Pons (tissue), 1 donor: Measurements from ENCODE around the gene PAQR4.

Experiments
- DNase-seq: peaks from one replicate; pipeline ENCODE4 v3.0.0-alpha.2; 2016; ENCODE audit warnings: low spot score

The PAQR4 gene

DNA sequence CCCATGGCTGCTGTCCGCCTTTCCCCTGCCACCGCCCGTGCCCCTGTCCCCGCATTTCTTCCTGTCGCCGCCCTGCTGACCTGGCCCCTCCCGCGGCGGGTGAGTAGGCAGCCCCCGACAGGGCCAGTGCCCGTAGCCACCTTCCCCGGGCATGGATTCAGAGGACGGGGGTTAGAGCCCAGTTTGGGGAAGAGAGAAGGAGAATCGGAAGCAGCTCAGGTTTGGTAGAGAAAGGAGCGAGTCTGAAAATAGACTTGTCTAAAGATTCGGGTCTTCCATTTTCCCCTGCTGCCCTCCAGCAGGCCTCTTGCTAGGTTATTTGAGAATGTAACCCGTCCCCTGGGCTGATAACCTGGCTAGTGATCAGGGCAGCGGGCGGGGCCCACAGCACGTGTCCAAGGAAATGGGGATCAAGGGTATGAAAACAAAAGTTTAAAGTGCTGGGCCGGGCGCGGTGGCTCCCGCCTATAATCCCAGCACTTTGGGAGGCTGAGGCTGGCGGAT lies 35.7 kb downstream of the PAQR4 start:
- DNase-seq, result no peak

DNA sequence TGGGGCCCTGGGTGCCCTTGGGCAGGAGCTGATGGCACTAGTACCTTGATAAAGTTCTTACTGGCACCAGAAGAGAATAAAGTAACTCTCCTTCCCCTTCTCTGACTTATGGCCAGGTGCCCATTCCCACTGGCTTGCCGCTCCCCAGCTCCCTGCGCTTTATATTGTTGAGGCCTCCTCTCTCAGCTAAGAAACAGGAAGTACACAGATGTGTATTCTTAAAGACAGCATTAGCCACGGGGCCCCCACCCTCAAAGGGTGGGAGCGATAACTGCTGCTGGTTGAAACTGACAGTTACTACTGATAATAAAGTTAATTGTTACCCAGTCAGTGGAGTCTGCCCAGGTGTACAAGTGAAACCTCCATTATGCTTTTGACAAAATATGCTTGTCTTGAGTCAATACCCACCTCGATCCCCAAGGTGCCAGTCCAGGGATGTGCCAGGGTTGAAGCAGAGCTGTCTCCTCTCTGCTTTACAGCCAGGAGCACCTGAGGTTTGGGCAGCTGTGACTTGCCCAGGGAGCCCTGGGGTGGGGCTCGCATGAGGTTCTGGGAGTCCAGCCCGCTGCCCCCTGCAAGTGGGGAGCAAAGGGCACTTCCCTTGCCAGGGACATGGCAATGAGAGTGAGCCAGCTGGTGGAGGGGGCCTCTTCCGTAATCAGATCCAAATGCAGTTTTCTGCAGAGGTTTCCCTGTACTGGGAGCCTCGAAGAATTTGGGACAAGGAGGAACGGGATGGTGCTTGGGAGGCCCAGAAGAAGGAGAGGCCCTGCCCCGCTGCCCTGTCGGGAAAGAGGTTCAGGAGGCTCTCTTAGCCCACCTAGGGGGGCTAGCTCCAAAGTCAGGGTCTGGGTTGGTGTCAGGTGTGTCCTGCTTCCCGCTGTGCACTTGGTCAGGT lies 38.2 kb downstream of the PAQR4 start:
- DNase-seq, result no peak

DNA sequence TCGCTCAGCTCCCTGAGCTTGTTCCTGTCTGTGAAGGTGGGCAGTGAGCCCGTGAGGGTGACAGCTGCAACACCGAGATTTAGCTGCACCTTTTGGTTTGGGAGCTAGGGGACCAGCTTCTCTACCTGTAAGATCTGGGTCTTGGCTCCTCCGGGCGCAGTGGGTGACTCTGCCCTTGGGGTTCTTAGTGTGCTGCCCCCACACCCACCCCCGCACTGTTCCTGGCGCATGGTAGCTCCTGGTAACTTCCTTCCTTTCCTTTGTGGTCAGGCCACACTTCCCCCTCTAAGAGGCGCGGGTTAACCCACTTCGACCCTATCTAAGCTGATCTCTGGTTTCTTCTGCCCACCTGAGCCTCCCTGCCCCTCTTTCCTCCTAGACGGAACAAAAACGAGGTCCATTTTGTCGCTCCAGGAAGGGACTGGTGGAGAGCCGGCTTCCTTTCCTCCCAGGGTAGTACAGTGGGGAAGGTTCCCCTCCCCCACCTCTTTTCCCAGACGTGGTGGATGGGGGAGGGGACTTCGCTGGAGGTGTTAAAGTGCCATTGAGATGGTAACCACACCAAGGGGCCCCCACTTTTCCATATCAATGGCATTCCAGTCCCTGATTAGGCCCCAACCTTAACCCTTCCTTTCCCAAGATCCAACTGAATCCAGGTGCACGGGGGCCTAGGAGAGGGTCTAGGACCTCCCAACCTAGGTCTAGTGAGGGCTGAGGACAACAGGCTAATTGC lies 39.0 kb downstream of the PAQR4 start:
- no peak for DNase-seq

DNA sequence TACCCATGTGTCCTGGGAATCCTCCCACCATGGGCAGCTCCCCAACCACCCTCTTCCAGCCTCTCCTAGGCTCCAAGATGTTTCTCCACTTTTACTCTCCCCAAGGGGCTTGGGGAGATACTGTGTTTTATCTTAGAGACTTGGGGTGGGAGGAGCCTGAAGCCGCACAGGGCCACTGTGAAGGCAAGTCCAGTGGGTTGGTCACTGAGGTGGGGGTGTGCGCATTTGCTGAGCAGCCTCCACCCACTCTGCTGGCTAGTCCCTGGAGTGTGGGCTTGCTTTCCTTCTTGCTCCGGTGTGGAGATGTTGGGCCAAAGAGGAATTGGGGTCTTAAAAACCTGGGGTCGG lies 39.5 kb downstream of the PAQR4 start:
- no peak for DNase-seq

DNA sequence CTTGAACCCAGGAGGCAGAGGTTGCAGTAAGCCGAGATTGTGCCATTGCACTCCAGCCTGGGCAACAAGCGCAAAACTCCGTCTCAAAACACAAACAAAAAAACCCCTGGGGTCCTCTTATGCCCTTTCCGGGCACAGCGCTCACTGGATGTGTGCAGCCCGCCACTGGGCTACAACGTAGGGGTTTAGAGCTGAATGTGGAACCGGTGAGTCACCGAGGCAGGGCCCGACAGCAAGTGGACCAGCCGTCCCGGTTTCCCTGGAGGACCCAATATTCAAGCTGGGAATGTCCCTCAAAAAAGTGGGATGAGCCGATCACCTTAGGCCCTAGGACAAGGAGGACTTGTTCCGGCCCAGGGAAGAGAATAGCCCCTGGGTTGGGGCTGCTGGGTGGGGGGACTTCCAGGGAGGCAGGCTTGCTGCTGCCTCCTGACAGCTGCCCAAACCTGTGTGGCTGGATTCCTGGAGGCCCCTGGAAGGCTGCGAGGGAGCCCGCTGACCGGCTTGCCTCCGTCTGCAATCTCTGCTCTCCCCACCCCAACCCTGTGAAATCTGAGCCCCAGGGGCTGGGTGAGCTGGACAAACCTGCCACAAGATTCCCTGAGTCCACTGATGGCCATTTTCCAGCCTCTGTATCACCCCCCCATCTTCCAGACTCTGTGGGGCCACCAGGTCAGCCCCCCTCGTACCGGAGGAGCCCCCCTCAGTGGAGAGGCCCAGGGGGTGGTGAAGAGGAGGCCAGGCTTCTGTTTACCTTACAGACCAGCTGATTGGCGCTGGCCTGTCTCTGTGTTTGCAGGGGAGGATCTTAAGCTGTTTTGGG lies 40.6 kb downstream of the PAQR4 start:
- DNase-seq, result no peak

DNA sequence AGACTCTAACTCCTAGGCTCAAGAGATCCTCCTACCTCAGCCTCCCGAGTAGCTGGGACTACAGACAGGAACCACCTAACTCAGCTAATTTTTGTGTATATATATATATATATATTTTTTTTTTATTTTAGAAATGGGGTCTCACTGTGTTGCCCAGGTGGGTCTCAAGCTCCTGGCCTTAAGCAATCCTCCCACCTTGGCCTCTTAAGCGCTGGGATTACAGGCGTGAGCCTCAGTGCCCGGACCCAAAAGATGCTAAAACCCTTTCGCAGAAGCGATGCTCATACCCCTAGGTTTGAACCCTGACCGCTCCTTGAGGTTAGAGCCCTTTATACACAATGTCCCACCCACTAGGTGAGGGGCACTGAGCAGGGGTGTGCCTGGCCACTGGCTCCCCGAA lies 41.4 kb downstream of the PAQR4 start:
- DNase-seq, result no peak

DNA sequence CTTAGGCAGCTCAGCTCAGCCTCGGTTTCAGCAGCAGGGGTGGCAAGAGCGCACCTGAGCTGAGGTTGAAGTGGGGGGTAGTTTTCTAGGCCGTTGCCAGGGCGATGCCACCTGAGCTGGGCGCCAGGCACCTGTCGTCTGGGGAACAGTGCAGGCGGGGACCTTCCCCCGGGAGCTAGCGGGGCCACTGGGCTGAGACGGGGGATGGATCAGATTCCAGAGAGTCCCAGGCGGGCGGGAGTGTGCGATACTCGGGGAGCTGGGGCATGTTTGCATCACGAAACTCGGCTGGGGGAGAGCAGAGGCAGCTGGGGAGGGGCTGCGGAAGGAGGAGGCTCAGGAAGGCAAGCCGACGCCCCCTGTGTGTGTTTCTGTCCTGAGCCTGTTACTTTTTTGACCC lies 43.1 kb downstream of the PAQR4 start:
- DNase-seq, result no peak

DNA sequence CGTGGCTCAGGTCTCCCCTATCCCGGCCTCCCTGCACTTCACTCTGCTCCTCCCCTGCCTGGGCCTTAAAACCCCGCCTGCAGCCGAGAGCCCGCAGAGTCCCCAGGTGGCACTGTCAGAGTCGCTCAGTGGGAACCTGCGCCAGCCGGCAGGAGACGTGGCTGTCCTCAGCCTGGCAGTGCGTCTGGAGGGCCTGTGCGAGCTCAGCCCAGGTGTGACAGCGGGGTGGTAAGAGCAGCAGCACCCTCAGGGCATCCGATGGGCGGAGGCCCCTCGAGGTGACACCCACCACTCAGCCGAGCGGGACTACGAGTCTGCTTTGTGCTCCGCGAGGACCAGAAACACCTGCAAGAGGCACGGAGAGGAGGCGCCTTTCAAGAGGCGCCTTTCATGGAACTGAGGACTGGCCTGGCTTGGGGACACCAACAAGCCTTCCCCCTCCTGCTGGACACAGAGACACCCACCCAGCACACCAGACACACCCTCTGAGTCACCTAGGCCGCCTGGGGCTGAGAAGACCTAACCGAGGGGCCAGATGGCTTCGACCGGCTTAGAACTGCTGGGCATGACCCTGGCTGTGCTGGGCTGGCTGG lies 43.8 kb downstream of the PAQR4 start, which contains the start of gene CLDN9:
CLDN9 (plus strand) TSS at position 96 of the 593 bp plus-strand sequence; CDS start at position 536, 440 bp downstream.
- DNase-seq, result no peak

DNA sequence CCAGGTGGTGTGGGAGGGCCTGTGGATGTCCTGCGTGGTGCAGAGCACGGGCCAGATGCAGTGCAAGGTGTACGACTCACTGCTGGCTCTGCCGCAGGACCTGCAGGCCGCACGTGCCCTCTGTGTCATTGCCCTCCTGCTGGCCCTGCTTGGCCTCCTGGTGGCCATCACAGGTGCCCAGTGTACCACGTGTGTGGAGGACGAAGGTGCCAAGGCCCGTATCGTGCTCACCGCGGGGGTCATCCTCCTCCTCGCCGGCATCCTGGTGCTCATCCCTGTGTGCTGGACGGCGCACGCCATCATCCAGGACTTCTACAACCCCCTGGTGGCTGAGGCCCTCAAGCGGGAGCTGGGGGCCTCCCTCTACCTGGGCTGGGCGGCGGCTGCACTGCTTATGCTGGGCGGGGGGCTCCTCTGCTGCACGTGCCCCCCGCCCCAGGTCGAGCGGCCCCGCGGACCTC lies 44.4 kb downstream of the PAQR4 start:
- DNase-seq, result no peak

DNA sequence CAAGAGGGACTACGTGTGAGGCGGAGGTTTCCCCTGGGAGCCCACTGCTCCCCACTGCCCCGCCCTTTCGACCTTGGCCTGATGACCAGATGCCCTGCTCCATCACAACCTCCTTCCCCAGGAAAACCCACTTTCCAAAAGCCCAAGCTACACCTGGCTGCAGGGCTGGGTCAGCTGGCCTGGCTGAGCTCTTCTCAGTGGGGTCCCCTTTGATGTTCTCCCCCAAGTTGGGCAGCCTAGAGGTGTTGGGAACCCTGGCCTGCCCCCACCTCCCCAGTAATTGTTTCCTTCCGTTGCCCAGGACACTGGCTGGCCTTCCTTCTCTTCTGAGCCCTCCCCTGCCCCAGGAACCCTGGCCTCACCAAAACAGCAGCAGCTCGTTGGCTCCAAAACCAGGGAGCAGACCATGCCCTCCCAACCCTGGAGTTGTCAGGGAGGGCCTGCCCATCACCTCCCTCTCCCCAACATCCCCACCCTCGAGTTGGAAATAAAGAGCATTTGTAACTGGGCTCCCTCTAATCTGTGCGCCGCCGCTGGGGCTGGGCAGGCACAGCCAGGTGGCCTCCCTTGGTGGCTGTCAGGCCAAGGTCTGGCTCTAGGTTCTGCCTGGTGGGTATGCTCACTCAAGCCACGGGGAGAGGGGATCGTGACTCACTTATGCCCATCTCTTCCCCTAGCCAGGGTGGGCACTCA lies 45.0 kb downstream of the PAQR4 start:
- no peak for DNase-seq

DNA sequence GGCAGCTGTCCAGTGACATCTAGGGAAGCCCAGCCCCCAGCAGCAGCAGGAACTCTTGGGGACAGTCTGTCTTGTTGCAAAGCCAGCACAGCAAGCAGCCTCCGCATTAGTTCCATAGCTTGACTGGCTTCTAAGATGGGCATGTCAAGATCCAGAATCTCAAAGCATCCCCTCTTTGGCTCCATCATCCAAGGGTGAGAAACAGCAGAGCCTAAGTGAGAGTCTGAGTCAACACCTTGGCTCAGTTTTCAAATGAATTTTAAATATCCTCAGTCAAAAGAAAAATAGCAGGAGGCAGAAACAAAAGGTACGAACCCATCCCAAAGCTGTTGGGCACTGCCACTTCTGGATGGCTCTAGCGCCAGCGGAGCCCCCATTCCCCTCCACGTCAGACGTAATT lies 45.8 kb downstream of the PAQR4 start:
- no peak for DNase-seq

DNA sequence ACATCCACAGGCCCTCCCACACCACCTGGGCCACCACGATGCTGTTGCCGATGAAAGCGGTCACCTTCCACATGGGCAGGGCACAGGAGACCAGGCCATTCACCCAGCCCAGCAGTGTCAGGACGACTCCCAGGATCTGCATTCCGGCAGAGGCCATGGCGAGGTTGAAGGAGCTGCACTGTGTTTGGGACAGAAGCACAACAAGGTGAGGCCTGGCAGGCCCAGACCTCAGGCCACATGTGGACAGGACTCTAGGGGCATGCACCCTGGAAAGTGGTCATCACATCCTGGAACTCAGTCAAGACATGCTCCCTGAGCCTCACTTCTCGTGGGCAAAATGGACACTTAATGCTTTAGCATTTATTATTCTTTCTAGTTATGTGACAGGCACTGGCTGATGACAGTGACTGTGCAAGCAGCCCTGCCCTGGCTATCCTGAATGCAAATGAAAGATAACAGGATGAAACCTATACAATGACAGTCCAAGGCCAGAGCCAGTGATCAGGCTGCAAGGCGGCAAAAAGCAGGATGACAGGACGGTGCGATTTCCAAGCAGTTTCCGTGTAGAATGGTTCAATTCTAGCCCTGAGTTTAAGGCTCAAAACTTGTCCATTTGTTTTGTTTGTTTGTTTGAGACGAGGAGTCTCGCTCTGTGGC lies 46.8 kb downstream of the PAQR4 start:
- DNase-seq, result no peak

DNA sequence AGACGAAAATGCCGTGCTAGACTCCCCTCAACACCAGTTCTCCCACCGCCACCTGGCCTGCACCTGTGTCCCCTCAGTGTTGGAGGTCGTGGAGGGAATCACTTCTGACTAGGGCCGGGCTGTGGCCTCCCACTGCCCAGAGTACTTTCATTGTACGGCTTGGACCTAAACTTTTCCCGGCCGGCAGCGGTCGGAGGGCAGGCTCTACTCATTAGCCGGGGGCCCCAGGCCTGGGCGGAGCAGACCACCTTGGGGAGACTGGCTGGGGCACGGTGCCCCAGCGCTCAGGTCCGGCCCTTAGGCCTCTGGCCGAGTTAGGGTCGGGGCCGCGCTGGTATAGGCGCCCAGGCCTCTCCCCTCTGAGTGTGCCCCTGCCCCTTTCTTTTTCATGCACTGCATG lies 48.2 kb downstream of the PAQR4 start:
- no peak for DNase-seq

DNA sequence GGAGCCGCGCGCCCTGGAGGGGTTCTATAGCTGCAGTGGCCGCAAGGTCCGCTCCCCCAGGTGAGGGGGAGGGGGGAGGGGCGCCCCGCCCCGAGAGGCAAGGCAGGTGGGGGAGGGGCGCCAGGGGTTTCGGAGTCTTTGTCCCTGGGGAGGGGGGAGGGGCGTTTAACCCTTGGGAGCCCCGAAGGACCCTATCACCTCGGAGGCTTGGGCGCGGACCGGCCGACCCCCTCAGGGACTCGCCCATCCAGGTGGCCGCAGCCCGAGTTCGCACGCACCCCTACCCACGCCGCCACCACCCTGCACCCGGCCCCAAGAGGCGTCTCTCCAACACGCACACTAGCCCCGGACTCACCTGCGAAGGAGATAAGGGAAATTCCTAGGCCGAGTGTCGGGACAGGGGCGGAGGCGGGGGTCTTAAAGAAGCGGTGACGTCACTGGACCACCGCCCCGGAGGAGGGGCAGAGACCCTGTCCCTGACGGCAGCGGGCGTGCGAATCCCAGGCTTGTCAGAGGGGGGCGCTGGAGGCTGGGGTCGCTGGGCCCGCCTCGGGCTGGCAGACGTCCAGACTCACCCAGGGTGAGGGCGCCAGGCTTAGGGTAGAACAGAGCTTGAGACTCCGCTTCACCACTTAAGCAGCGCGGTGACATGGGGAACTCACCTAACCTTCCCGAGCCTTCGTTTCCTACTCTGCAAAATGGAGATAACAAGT lies 48.8 kb downstream of the PAQR4 start, which contains the start of gene CLDN6:
CLDN6 (minus strand) TSS at position 390 of the 713 bp plus-strand sequence. CDS start 2,162 bp downstream, outside the sequence.
- DNase-seq, result no peak

DNA sequence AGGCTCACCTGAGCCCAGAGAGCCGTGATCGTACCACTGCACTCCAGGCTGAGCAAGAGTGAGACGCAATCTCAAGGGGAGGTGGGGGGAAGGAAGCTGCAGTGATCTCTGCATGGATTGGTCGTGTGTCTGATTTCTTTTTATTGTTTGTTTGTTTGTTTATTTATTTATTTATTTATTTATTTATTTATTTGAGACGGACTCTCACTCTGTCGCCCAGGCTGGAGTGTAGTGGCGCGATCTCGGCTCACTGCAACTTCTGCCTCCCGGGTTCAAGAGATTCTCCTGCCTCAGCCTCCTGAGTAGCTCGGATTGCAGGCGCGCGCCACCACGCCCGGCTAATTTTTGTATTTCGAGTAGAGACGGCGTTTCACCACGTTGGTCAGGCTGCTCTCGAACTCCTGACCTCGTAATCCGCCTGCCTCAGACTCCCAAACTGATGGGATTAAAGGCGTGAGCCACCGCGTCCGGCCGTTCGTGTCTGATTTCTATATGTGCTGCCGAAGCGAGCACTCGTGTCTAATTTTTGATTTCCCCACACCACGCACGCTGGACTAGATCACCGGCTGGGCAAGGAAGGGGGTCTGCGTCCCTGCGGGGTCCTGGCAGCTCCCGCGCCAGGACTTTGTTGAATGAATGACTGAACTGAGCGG lies 50.6 kb downstream of the PAQR4 start:
- no peak for DNase-seq

DNA sequence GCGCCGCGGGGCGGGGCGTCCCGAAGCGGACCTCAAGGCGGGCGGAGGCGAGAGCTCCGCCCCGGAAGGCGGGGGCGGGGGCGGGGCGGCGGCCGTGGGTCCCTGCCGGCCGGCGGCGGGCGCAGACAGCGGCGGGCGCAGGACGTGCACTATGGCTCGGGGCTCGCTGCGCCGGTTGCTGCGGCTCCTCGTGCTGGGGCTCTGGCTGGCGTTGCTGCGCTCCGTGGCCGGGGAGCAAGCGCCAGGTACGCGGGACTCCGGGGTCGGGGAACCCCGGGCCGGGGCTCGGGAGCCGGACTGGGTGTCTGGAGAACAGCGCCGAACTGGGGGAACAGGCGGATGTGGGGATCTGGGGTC lies 51.1 kb downstream of the PAQR4 start, which contains the start of gene TNFRSF12A:
TNFRSF12A (plus strand) TSS at position 122 of the 357 bp plus-strand sequence; CDS start at position 152, 30 bp downstream.
- peak; percentile 61 for DNase-seq

DNA sequence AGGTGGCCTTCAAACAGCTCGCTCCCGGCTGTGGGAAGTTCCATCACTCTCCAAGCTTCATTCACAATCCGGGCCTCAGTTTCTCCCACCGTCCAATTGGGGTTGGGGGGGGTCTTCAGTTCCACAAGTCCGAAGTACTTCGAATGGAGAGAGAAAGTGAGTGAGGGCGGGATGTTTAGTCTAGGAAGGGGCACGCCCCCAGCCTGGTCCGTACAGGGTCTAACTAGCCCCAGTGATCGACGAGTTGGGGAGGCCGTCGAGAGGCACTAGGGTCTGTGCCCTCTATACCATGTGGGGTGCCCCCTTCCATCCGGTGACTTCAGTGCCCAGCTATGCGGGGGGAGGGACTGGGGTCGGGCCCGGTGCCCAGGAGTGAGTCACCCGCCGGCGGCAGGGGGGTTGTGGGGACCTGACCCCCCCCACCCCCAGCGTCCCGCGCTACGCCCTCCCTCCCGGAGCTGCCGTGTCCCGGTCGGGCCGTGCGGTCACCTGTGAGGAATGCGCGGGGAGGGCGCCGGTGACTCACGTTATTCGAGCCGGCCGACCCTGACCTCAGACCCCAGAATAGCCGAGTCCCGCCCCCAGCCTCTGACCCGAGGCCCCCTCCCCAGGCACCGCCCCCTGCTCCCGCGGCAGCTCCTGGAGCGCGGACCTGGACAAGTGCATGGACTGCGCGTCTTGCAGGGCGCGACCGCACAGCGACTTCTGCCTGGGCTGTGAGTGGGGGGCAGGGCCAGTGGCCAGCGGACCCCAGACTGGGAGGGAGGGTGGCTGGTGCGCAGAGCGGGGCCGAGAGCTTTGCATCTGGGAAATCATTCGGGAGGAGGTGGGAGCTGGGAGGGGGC lies 51.7 kb downstream of the PAQR4 start:
- DNase-seq, result no peak
